Hepatic stellate cell (primary cell): ENCODE data around the gene COQ9.
"Not testable (repeated sequence)": the region's sequence is repeated elsewhere in the genome, so short reads cannot be mapped to it uniquely, and the experiment has no call there.

Experiments used
- DNase-seq: peaks from one replicate; pipeline ENCODE4 v3.0.0; 2011; ENCODE audit warnings: low spot score

The COQ9 gene

GRCh38 chr16:57427307-57427706, 20.0 kb upstream of the COQ9 start:
- DNase-seq: no peak

DNA sequence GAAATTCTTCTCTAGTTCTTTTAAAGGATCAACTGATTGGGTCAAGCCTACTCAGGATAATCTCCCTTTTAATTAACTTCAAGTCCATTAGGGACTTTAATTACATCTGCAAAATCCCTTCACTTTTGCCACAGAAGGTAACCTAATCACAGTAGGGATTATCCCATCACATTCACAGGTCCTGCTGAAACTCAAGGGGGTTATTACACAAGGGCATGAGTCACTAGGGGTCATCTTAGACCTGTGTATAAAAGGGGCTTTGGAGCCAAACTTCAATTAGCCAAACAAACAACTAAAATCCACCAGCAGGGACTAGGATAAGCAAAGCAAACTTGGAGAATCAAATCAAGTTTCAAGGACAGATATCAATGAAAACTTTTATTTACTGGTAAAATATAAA, 19.5 kb upstream of the COQ9 start:
- no peak for DNase-seq

DNA sequence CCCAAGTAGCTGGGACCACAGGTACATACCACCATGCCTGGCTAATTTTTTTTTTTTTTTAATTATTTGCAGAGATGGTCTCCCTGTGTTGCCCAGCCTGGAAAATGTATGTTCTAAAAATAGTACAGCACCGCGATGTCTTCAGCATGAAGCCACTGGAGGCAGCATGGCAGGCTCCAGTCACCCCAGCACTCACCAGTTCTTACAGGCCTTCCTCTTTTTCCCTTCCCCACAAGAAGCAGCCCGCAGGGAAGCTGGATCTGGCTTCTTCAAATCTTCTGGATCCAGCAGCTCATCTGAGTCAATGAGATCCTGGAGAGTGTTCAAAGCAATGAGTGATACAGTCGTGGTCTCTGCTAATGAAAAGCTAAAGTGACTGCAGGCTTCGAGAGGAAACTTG, 16.3 kb upstream of the COQ9 start:
- no peak for DNase-seq

GRCh38 chr16:57432505-57432904, 14.8 kb upstream of the COQ9 start:
- no peak for DNase-seq

DNA sequence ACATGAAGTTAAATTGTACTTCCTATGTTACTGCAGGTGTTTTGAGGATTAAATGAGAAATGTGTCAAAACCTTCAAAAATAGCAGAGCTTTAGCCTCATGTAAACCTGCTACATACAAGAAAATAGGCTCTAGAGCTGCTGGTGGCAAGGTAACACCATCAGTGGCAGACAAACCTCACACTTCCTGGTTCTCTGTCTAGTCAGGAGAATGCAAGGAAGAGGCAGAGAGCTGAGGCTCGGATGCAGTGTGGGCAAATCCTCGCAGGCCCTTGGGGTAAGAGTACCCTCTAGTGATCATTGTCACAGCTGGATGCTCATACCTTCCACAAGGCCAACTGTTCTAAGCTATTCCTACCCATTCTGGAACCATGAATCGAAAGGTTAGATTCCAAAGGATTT, 14.3 kb upstream of the COQ9 start:
- no peak for DNase-seq

- no peak for DNase-seq
Observed at GRCh38 chr16:57434003-57434402, 13.3 kb upstream of the COQ9 start.

DNA sequence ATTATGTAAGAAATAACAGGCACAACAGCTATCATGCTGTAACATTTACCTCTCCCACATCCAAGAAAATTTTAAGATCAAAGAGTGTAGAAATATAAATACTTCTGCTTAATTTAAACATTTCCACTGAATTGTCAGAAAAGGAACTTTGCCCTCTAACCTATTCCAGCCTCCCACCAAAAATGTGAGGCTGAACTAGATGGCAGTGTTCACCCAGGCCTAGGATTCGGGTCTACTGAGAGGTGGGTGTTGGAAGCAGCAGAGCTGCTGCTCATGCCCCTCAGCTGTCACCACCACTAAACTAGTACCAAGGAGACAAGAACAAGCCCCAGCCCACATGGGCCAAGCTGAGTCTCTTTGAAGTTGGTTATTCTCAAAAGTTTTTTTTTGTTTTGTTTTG, 11.4 kb upstream of the COQ9 start:
- no peak for DNase-seq

- DNase-seq: not testable (repeated sequence)
Observed at GRCh38 chr16:57439947-57440346, 7.3 kb upstream of the COQ9 start.

GRCh38 chr16:57440551-57440950, 6.7 kb upstream of the COQ9 start:
- DNase-seq: not testable (repeated sequence)

GRCh38 chr16:57444711-57445110, 2.6 kb upstream of the COQ9 start:
- no peak for DNase-seq

GRCh38 chr16:57445510-57445909, 1.8 kb upstream of the COQ9 start:
- no peak for DNase-seq

GRCh38 chr16:57446531-57447185, 621 bp upstream of the COQ9 start:
- peak; percentile 63 for DNase-seq

- no peak for DNase-seq
Observed at GRCh38 chr16:57452021-57452420, 4.7 kb downstream of the COQ9 start.

GRCh38 chr16:57462209-57462977, 15.1 kb downstream of the COQ9 start, which contains the start of gene POLR2C:
Gene POLR2C, plus strand, starts transcription at chr16:57462679. Its CDS starts 46 bp downstream, at chr16:57462725.
- DNase-seq: peak; percentile 87

- DNase-seq: no peak
Observed at GRCh38 chr16:57462978-57463362, 15.7 kb downstream of the COQ9 start.

GRCh38 chr16:57464523-57464922, 17.2 kb downstream of the COQ9 start:
- no peak for DNase-seq

DNA sequence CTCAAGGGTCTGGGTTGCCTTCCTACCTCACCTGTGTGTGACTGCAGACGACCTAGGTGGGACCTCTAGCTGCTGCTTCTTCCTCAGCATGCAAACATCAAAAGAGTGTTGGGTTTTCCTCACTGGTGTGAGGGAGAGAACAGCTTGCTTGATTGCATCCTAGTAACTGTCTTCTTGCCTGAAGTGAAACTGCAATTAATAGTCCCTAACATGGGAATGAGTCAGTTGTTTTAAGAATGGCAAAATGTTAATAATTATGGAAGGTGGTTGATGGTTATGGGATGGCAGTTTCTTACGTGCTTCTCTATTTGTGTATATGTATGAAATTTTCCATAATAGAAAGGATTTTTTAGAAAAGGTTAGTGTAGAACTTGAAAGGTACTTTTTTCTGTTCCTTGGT, 21.1 kb downstream of the COQ9 start:
- no peak for DNase-seq

DNA sequence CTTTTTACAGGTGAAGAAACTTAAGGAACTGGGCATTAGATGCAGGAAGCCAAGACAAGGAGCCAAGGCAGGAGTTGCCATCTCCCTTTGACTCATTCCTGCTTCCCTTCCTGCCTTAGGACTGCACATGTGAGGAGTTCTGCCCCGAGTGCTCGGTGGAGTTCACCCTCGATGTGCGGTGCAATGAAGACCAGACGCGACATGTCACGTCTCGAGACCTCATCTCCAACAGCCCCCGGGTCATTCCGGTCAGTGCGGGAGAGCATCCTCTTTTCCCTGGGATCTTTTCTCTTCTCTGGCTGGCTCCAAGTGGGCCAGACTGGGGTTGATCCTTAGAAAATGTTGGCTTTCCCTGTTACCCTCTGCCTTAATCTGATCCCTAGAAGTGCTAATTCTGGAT, 21.8 kb downstream of the COQ9 start:
- no peak for DNase-seq

- no peak for DNase-seq
Observed at GRCh38 chr16:57469917-57470470, 22.7 kb downstream of the COQ9 start.

GRCh38 chr16:57470711-57471110, 23.4 kb downstream of the COQ9 start:
- no peak for DNase-seq

GRCh38 chr16:57471209-57471608, 23.9 kb downstream of the COQ9 start:
- no peak for DNase-seq

DNA sequence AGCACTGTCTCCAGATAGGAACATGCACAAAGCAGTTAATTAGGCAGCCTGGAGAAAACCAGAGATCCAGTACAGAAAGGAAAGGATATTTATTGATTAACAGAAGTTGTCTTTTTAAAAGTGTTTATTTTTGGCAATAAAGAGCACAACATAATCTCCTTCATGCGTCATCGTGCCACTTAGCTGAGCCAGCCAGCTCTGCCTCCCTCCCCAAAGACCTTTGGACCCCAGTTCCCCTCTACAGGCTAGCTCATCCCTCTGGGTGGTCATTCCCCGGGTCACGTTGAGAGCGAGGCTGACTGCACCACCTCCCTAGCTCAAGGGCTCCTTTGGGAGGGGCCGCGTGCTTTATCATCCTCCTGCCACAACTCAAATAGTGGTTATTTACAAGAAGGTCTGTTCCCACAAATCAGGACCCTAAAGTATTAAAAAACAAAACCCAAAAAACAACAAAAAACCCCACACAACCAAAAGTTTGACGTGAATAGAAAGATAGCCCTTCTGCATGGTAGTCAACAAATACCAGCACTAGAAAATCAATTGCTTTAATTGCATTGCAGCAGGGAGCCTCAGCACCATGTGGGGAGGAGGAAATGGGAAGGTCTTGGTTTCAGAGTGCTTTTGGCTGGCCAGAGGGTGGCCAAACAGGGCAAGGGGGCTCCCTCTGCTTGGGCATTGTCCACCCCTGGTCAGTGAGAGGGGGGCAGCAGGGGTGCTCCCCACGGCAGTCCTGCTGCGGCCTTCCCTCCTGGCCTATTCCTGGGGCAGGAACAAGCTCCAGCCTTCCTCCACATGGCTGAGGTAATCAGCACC, 24.8 kb downstream of the COQ9 start:
- no peak for DNase-seq

DNA sequence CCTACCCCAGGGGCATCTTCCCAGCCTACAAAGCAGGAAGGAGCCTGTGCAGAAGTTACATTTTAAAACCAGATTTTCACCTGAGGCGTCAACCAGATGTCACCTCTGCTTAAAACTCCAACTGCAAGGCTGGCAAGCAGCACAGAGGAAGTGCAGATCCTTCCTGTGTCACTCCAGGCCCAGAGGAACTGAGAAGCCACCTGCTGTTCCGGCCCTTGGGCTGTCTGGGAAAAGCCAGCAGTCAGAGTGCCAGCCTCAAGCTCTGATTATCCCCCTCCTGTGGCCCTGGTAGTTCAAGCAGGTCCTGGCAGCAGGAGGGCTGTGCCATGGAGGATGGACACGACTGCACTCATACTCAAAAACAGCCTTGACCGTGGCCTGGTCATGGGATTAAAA, 25.4 kb downstream of the COQ9 start:
- no peak for DNase-seq
